ENCODE data around the gene FAM167B. TPM values are rescaled to one million over a fixed set of nuclear protein-coding genes. Genes with fewer than 3 reads are reported as not detected.
A peak's percentile ranks its signal among the peaks of the same experiment; 100 is the strongest.

The FAM167B gene
- total RNA-seq, 4 donors from 2014 or later, result 1.1 to 1.5 TPM; not detected in 2

DNA sequence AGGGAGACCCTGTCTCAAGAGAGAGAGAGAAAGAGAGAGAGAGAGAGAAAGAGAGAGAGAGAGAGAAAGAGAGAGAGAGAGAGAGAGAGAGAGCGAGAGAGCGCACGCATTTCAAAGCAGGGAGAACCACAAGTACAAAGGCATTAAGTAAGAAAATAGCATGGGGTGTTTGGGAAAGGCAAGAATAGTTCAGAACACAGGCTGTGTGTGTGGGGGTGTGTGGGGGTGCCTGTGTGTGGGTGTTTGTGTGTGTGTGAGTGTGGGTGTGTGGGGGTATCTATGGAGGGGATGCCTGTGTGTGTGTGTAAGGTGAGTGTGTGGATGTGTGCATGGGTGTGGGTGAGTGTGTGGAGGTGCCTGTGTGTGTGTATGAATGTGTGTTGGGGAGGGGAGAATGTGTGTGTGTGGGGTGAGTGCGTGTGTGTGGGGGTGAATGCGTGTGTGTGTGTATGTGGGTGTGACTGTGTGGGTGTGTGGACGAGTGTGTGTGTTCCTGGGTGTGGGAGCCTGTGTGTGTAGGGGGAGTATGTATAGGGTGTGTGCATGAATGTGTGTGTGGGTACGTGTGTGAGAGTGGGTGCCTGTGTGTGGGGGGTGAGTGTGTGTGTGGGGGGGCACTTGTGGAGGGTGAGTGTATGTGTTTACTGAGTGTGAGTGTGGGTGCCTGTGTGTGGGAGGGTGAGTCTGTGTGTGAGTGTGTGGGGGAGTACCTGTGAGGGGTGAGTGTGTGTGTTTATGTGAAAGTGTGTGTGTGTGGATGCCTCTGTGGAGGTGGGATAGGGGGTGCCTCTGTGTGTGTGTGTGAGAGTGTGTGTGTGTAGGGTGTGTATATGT is 25.8 kb downstream of the FAM167B start:
- Histone ChIP-seq H3K27me3 (peaks cover 24% of the 10 kb centered on the region), H3K27ac (no peak overlapping the region), H3K4me3 (no peak overlapping the region), H3K36me3 (no peaks in the 10 kb centered on the region), H3K9me3 (no peaks in the 10 kb centered on the region), H3K4me1 (peaks cover 0 to 7% (median 0%) of the 10 kb centered on the region in 4 donors)
- intact Hi-C loops (cut with DNase I; ENCODE audit: low total_unique reads), result no loop called here
- no peak for DNase-seq
- 66 to 74% methylated on average over 2 to 7 of the region's 7 CpGs for WGBS, 2 donors (ENCODE audit: low coverage in 1 of 2)
- in situ Hi-C loops (cut with MboI; ENCODE audit: low pct_ligation_motif_present in 1 of 4, low pct_unique_long_range_greater_than_20kb in 1 of 4, low sequenced_read_pairs in 3 of 4), result no loop called here
- no peak for TF ChIP-seq POLR2AphosphoS5 (IDR thresholded peaks at IDR 0.05)
- no peak for TF ChIP-seq EP300 (IDR thresholded peaks at IDR 0.05; ENCODE audit: low read depth)
- TF ChIP-seq POLR2A (IDR thresholded peaks at IDR 0.05), result no peak
- TF ChIP-seq, protein P1, sequence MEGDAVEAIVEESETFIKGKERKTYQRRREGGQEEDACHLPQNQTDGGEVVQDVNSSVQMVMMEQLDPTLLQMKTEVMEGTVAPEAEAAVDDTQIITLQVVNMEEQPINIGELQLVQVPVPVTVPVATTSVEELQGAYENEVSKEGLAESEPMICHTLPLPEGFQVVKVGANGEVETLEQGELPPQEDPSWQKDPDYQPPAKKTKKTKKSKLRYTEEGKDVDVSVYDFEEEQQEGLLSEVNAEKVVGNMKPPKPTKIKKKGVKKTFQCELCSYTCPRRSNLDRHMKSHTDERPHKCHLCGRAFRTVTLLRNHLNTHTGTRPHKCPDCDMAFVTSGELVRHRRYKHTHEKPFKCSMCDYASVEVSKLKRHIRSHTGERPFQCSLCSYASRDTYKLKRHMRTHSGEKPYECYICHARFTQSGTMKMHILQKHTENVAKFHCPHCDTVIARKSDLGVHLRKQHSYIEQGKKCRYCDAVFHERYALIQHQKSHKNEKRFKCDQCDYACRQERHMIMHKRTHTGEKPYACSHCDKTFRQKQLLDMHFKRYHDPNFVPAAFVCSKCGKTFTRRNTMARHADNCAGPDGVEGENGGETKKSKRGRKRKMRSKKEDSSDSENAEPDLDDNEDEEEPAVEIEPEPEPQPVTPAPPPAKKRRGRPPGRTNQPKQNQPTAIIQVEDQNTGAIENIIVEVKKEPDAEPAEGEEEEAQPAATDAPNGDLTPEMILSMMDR (IDR thresholded peaks at IDR 0.05), result no peak

DNA sequence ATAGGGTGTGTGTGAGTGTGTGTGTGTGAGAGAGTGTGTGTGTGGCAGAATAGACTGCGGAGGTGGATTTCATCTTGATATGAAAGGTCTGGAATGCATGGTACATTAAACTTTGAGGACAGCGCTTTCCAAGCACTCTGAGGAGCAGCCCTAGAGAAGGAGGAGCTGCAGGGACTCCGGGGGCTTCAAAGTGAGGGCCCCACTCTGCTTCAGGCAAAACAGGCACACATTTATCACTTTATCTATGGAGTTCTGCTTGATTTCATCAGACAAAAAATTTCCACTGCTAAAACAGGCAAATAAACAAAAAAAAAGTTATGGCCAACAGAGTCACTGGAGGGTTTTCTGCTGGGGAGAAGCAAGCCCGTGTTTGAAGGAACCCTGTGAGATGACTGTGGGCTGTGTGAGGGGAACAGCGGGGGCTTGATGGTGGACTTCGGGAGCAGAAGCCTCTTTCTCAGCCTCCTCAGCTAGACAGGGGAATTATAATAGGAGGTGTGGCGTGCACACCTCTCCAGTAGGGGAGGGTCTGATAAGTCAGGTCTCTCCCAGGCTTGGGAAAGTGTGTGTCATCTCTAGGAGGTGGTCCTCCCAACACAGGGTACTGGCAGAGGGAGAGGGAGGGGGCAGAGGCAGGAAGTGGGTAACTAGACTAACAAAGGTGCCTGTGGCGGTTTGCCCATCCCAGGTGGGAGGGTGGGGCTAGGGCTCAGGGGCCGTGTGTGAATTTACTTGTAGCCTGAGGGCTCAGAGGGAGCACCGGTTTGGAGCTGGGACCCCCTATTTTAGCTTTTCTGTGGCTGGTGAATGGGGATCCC is 26.6 kb downstream of the FAM167B start:
- WGBS, 2 donors (ENCODE audit: low coverage in 1 of 2), result 25 to 35% methylated on average over 4 to 10 of the region's 10 CpGs
- DNase-seq, result peak; percentile 51
- H3K27ac ChIP-seq, result no peak overlapping the region

DNA sequence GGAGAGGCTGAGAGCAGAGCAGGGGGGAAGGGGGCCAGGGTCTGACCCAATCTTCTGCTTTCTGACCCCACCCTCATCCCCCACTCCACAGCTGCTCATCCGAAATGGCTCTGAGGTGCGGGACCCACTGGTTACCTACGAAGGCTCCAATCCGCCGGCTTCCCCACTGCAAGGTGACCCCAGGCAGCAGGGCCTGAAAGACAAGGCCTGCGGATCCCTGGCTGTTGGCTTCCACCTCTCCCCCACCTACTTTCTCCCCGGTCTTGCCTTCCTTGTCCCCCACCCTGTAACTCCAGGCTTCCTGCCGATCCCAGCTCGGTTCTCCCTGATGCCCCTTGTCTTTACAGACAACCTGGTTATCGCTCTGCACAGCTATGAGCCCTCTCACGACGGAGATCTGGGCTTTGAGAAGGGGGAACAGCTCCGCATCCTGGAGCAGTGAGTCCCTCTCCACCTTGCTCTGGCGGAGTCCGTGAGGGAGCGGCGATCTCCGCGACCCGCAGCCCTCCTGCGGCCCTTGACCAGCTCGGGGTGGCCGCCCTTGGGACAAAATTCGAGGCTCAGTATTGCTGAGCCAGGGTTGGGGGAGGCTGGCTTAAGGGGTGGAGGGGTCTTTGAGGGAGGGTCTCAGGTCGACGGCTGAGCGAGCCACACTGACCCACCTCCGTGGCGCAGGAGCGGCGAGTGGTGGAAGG is 27.8 kb downstream of the FAM167B start:
- peaks cover 24% of the 10 kb centered on the region for H3K27me3 ChIP-seq
- in situ Hi-C loops (cut with MboI; ENCODE audit: low pct_ligation_motif_present in 1 of 4, low pct_unique_long_range_greater_than_20kb in 1 of 4, low sequenced_read_pairs in 3 of 4) (no loop called here), intact Hi-C loops (cut with DNase I; ENCODE audit: low total_unique reads) (no loop called here)
- H3K4me1 ChIP-seq, result peaks cover 0 to 7% (median 0%) of the 10 kb centered on the region in 4 donors
- no peaks in the 10 kb centered on the region for H3K9me3 ChIP-seq
- H3K27ac ChIP-seq, result no peak overlapping the region
- no peak for TF ChIP-seq EP300 (IDR thresholded peaks at IDR 0.05; ENCODE audit: low read depth)
- no peak for TF ChIP-seq POLR2A (IDR thresholded peaks at IDR 0.05)
- TF ChIP-seq, protein P1 (IDR thresholded peaks at IDR 0.05), result no peak
- no peak for TF ChIP-seq POLR2AphosphoS5 (IDR thresholded peaks at IDR 0.05)
- no peak overlapping the region for H3K4me3 ChIP-seq
- WGBS, 2 donors (ENCODE audit: low coverage in 1 of 2), result 88% methylated on average over 31 of the region's 31 CpGs; no CpG with 5 or more reads in 1 of the 2 donors
- H3K36me3 ChIP-seq, result no peaks in the 10 kb centered on the region
- DNase-seq, result no peak

More for the DNA sequence above, 26.6 kb downstream of the FAM167B start:
- intact Hi-C loops (cut with DNase I; ENCODE audit: low total_unique reads) (no loop called here), in situ Hi-C loops (cut with MboI; ENCODE audit: low pct_ligation_motif_present in 1 of 4, low pct_unique_long_range_greater_than_20kb in 1 of 4, low sequenced_read_pairs in 3 of 4) (no loop called here)
- TF ChIP-seq EP300 (IDR thresholded peaks at IDR 0.05; ENCODE audit: low read depth) (no peak), POLR2AphosphoS5 (IDR thresholded peaks at IDR 0.05) (no peak), POLR2A (IDR thresholded peaks at IDR 0.05) (no peak)
- TF ChIP-seq, protein P1 (IDR thresholded peaks at IDR 0.05), result peak in 1 of 5 experiments; percentile 14
- Histone ChIP-seq H3K4me3 (no peak overlapping the region), H3K9me3 (no peaks in the 10 kb centered on the region), H3K36me3 (no peaks in the 10 kb centered on the region), H3K27me3 (peaks cover 24% of the 10 kb centered on the region), H3K4me1 (peaks cover 0 to 7% (median 0%) of the 10 kb centered on the region in 4 donors)

Measured in transverse colon (tissue), 4 donors.